HepG2 (cell line): Measurements from ENCODE around the gene MEPCE. TPM values are rescaled to one million over a fixed set of nuclear protein-coding genes. Genes with fewer than 3 reads are reported as not detected.
"Not testable (repeated sequence)": the region's sequence is repeated elsewhere in the genome, so short reads cannot be mapped to it uniquely, and the experiment has no call there.

Experiments
- ATAC-seq: fragments of 200-7000 bp; cut with Tn5 transposase; 3 replicates; pipeline ENCODE4 v1.9.1; 2020; ENCODE audit warnings: mild to moderate bottlenecking, moderate library complexity
- BruUV-seq: library from RNA; stranded (reverse); fragments of 400-500 nt; replicated peaks from 2 replicates; lab custom pipeline; 2021; lab: Mats Ljungman, UMichigan
- CTCF ChIA-PET: fragments of 300-600 bp; formaldehyde crosslinking; extraction: SDS; loops from one replicate; lab custom pipeline; 2021; ENCODE audit warnings: low total read pairs, inconsistent platforms, low intra/inter-chr PET ratio; lab: Yijun Ruan, JAX
- POLR2A ChIA-PET: fragments of 350-600 bp; sonication (Branson Sonifier 250); formaldehyde crosslinking; loops from one replicate; lab custom pipeline; 2020; ENCODE audit warnings: antibody characterized with exemption, inconsistent platforms; lab: Yijun Ruan, JAX
- DNase-seq: peaks from one replicate; pipeline ENCODE4 v3.0.0-alpha.2; 2015; ENCODE audit warnings: low spot score
- FAIRE-seq: peaks from 3 replicates; lab custom pipeline; 2011; peaks lifted over from hg19 to GRCh38; lab: Jason Lieb, UNC
- H2AFZ ChIP-seq: one replicate; pipeline ENCODE4 v1.6.1; 2011; ENCODE audit warnings: low read length, inconsistent platforms
- H3K27ac ChIP-seq: fragments of 300-600 bp; 3 replicates; pipeline ENCODE4 v1.8.0; 2011; ENCODE audit warnings: mixed run types, mild to moderate bottlenecking, mixed read lengths, low read length, inconsistent platforms; ENCODE audit not compliant: insufficient read depth; ENCODE audit errors: extremely low read length
- H3K27me3 ChIP-seq, 2 experiments: fragments of 200-600 bp in 1 of 2; 2 replicates in 1 of 2; 3 replicates in 1 of 2; pipeline versions ENCODE4 v1.6.0 to v1.8.0; 2011; ENCODE audit warnings: low read length in 2 of 2, mild to moderate bottlenecking in 2 of 2, moderate library complexity in 2 of 2, inconsistent platforms in 1 of 2; ENCODE audit not compliant: insufficient read depth in 2 of 2, control insufficient read depth in 1 of 2
- H3K36me3 ChIP-seq, 2 experiments: fragments of 200-600 bp in 1 of 2; replicated peaks in 1 of 2; 2 replicates in 1 of 2; 3 replicates in 1 of 2; pipeline versions ENCODE4 v1.5.1 to v1.8.0; 2011; ENCODE audit warnings: low read length in 2 of 2, inconsistent platforms in 1 of 2; ENCODE audit not compliant: insufficient read depth in 2 of 2, control insufficient read depth in 1 of 2
- H3K4me1 ChIP-seq: 2 replicates; pipeline ENCODE4 v1.5.1; 2012; ENCODE audit warnings: low read length, inconsistent platforms; ENCODE audit not compliant: insufficient read depth
- H3K4me2 ChIP-seq: 2 replicates; pipeline ENCODE4 v1.6.0; 2011; ENCODE audit warnings: low read depth, low read length, inconsistent platforms
- H3K4me3 ChIP-seq, 3 experiments: fragments of 200-600 bp in 1 of 3; sonication (generic), shearing (Covaris generic) in 1 of 3; replicated peaks in 1 of 3; 2 replicates each; pipeline ENCODE4 v1.5.1; 2011 to 2016; ENCODE audit warnings: low read length in 3 of 3, inconsistent platforms in 2 of 3, low read depth in 2 of 3, mild to moderate bottlenecking in 2 of 3, control low read depth in 1 of 3, mixed read lengths in 1 of 3; ENCODE audit not compliant: insufficient read depth in 1 of 3
- H3K79me2 ChIP-seq: one replicate; pipeline ENCODE4 v1.6.1; 2011; ENCODE audit warnings: low read length, inconsistent platforms; ENCODE audit not compliant: insufficient read depth
- H3K9ac ChIP-seq: 2 replicates; pipeline ENCODE4 v1.6.0; 2011; ENCODE audit warnings: mild to moderate bottlenecking, low read depth, low read length, inconsistent platforms; ENCODE audit not compliant: insufficient read depth
- H3K9me3 ChIP-seq: 2 replicates; pipeline ENCODE4 v1.5.1; 2012; ENCODE audit warnings: mild to moderate bottlenecking, low read length
- H4K20me1 ChIP-seq: 2 replicates; pipeline ENCODE4 v1.6.0; 2011; ENCODE audit warnings: inconsistent platforms, mild to moderate bottlenecking, low read length, moderate library complexity; ENCODE audit not compliant: insufficient read depth
- ARHGAP35 ChIP-seq: sonication (generic); formaldehyde crosslinking; IDR thresholded peaks from 2 replicates; pipeline ENCODE4 v1.9.0; 2022; ENCODE audit warnings: mild to moderate bottlenecking, inconsistent platforms, moderate library complexity, missing genetic modification reagents, borderline replicate concordance
- GFI1 ChIP-seq: sonication (generic); formaldehyde crosslinking; IDR thresholded peaks from 2 replicates; pipeline ENCODE4 v1.5.0; 2020; ENCODE audit warnings: missing genetic modification reagents, mild to moderate bottlenecking, borderline replicate concordance
- HINFP ChIP-seq: sonication (generic); formaldehyde crosslinking; IDR thresholded peaks from 2 replicates; pipeline ENCODE4 v1.4.0; 2020; ENCODE audit warnings: low read depth, mild to moderate bottlenecking, missing genetic modification reagents
- MBNL3 ChIP-seq: fragments of 250-450 bp; sonication (Bioruptor Pico); conservative IDR thresholded peaks from 2 replicates; pipeline ENCODE4 v1.8.0; 2022; ENCODE audit warnings: mild to moderate bottlenecking, inconsistent platforms
- NFIB ChIP-seq: sonication (generic); formaldehyde crosslinking; IDR thresholded peaks from 2 replicates; pipeline ENCODE4 v1.9.0; 2021; ENCODE audit warnings: missing genetic modification reagents, mild to moderate bottlenecking, borderline replicate concordance
- NR3C1 ChIP-seq: sonication (generic); formaldehyde crosslinking; IDR thresholded peaks from 2 replicates; pipeline ENCODE4 v1.4.0; 2020; ENCODE audit warnings: missing genetic modification reagents
- POLR2AphosphoS2 ChIP-seq: IDR thresholded peaks from 2 replicates; pipeline ENCODE4 v1.6.1; 2011; ENCODE audit warnings: low read depth, low read length, improper control_type of control experiment
- POLR2G ChIP-seq: fragments of 200-400 bp; formaldehyde crosslinking; IDR thresholded peaks from 2 replicates; pipeline ENCODE4 v1.6.1; 2018; ENCODE audit warnings: mild to moderate bottlenecking, low read depth, low read length, moderate library complexity
- SIX4 ChIP-seq: sonication (generic); formaldehyde crosslinking; IDR thresholded peaks from 2 replicates; pipeline ENCODE4 v1.4.0; 2020; ENCODE audit warnings: missing genetic modification reagents
- SNAPC5 ChIP-seq: sonication (generic); formaldehyde crosslinking; IDR thresholded peaks from 2 replicates; pipeline ENCODE4 v1.8.1; 2023; ENCODE audit warnings: mild to moderate bottlenecking, missing genetic modification reagents, borderline replicate concordance
- ZFX ChIP-seq: sonication (generic); formaldehyde crosslinking; IDR thresholded peaks from 2 replicates; pipeline ENCODE4 v1.4.0; 2020; ENCODE audit warnings: mild to moderate bottlenecking, low read depth, missing genetic modification reagents, moderate library complexity
- WGBS: methylation state at CpG from one replicate; pipeline ENCODE4 v1.1.6; 2017; ENCODE audit warnings: low lambda C conversion rate; 5-methylcytosine and 5-hydroxymethylcytosine counted together
- in situ Hi-C: cut with HindIII; loops from 2 replicates; pipeline ENCODE4 v1.10.0; 2017; ENCODE audit warnings: low pct_unique_long_range_greater_than_20kb; ENCODE audit not compliant: extremely low pct_ligation_motif_present
- intact Hi-C: fragments of 100-400 bp; cut with micrococcal nuclease; formaldehyde crosslinking; loops from one replicate; pipeline ENCODE4 v1.10.0; 2022; ENCODE audit not compliant: unreplicated experiment
- polyA plus RNA-seq, 8 experiments: library from polyadenylated mRNA; depleted of rRNA in 3 of 8; stranded (reverse) in 7 of 8; unstranded in 1 of 8; fragments of >200 nt; fragmentation: Illumina TruSeq in 4 of 8; extraction: Trizol in 4 of 8; gene quantifications; 2 replicates each; pipeline versions ENCODE4 v1.2.1 to v1.2.3, GENCODE V29; 2011 to 2016; ENCODE audit warnings: low read depth in 4 of 8, missing spikeins in 1 of 8, mixed read lengths in 1 of 8; ENCODE audit not compliant: insufficient read depth in 1 of 8
- total RNA-seq, 5 experiments: library from RNA; depleted of rRNA; stranded (reverse); fragments of >200 nt; fragmentation: Illumina TruSeq; extraction: Trizol; gene quantifications; 2 replicates each; pipeline ENCODE4 v1.2.3, GENCODE V29; 2016; ENCODE audit warnings: low read depth in 1 of 5

The MEPCE gene
- total and polyA plus RNA-seq, 2 of the 13 experiments (the other 11 are each of a cell fraction or from before 2014, with no cell fraction given): 12.3 to 26.0 TPM

GRCh38 chr7:100380196-100380595 is 49.4 kb upstream of the MEPCE start (continued):
- no peak for TF ChIP-seq HINFP (CRISPR knock-in tag)
- no peak for TF ChIP-seq POLR2AphosphoS2
- no peak for TF ChIP-seq POLR2G
- no peak for TF ChIP-seq ARHGAP35 (CRISPR knock-in tag)
- TF ChIP-seq NR3C1 (CRISPR knock-in tag): no peak
- TF ChIP-seq GFI1 (CRISPR knock-in tag): no peak
- TF ChIP-seq ZFX: no peak
- no peak for TF ChIP-seq NFIB
- TF ChIP-seq SIX4 (CRISPR knock-in tag): no peak
- TF ChIP-seq MBNL3: no peak
- TF ChIP-seq SNAPC5 (CRISPR knock-in tag): no peak

GRCh38 chr7:100381531-100382233 is 47.9 kb upstream of the MEPCE start:
- BruUV-seq, H4K20me1 ChIP-seq, H3K36me3 ChIP-seq, H3K4me2 ChIP-seq, intact Hi-C loops, in situ Hi-C loops, H3K4me3 ChIP-seq, CTCF ChIA-PET, ATAC-seq, H3K27me3 ChIP-seq, H3K9me3 ChIP-seq, DNase-seq, H2AFZ ChIP-seq, H3K9ac ChIP-seq, FAIRE-seq, H3K79me2 ChIP-seq, H3K27ac ChIP-seq: not testable (repeated sequence)
- WGBS: 95% methylated on average over 13 of the region's 49 CpGs
- H3K4me1 ChIP-seq: peaks cover 12% of the 10 kb centered on the region
- POLR2A ChIA-PET: interaction anchor here (0.7 to 3.0 kb wide), 16 partner anchors 8 to 291 kb away, joined by 3 to 28 read pairs (median 3); partner anchors contain the start of genes FBXO24, GNB2, LAMTOR4 and MEPCE
